ENCODE measurements around the gene CLDN9.

CLDN9 gene

GRCh38 chr16:3020247-3020603 lies 7.5 kb downstream of the CLDN9 start, which contains the start of gene TNFRSF12A:
Gene TNFRSF12A, plus strand, starts transcription at chr16:3020368. Its CDS starts 30 bp downstream, at chr16:3020398.
- peak within 1 kb of the TSS; percentile 81 for H4K8ac ChIP-seq (ENCODE audit: low read length)
- H3K18ac ChIP-seq (ENCODE audit: low read depth in 1 of 2, low read length in 2 of 2) = peak within 1 kb of the TSS; percentile 95 to 96
- H3K27ac ChIP-seq (ENCODE audit: low read length, poor library complexity, severe bottlenecking) = peak within 1 kb of the TSS; percentile 100
- H2AK5ac ChIP-seq (ENCODE audit: low read length, severe bottlenecking) = peak within 1 kb of the TSS; percentile 98
- peak within 1 kb of the TSS; percentile 81 to 97 for H3K4me3 ChIP-seq (ENCODE audit: insufficient read depth in 1 of 2, low read depth in 1 of 2, low read length in 2 of 2)
- peak within 1 kb of the TSS in 1 of 2 experiments; percentile 93 for H3K14ac ChIP-seq (ENCODE audit: low read length in 2 of 2)
- H3K9ac ChIP-seq (ENCODE audit: low read length) = peak within 1 kb of the TSS; percentile 100
- peak within 1 kb of the TSS; percentile 9 to 45 for H2BK12ac ChIP-seq (ENCODE audit: low read length in 2 of 2)
- H3K4me2 ChIP-seq (ENCODE audit: low read length, poor library complexity, severe bottlenecking) = peak within 1 kb of the TSS; percentile 88
- H3K9me3 ChIP-seq (ENCODE audit: control insufficient read depth, low read length) = no peaks in the 10 kb centered on the region
- peaks cover 5 to 19% of the 10 kb centered on the region in 2 experiments for H3K27me3 ChIP-seq (ENCODE audit: control insufficient read depth in 1 of 2, insufficient read depth in 1 of 2, low read length in 2 of 2)
- H3K36me3 ChIP-seq (ENCODE audit: control insufficient read depth in 1 of 2, insufficient read depth in 2 of 2, low read depth in 1 of 2, low read length in 2 of 2) = peaks cover 0 to 24% of the 10 kb centered on the region in 2 experiments
- peak within 1 kb of the TSS; percentile 97 for H2BK15ac ChIP-seq (ENCODE audit: low read depth, poor library complexity, severe bottlenecking)
- under 1% methylated on average over 32 of the region's 49 CpGs for WGBS
- H3K4ac ChIP-seq (ENCODE audit: low read depth in 1 of 2, low read length in 2 of 2) = peak within 1 kb of the TSS; percentile 88 to 94
- H3K79me1 ChIP-seq (replicated peaks; ENCODE audit: low read length, poor library complexity, severe bottlenecking) = peaks cover 4% of the 10 kb centered on the region
- DNase-seq = peak; percentile 78
- no peak within 1 kb of the TSS for H2AFZ ChIP-seq (ENCODE audit: low read depth, low read length)
- H4K91ac ChIP-seq (ENCODE audit: low read length) = peak within 1 kb of the TSS; percentile 90
- peak within 1 kb of the TSS; percentile 100 for H2BK5ac ChIP-seq (ENCODE audit: low read depth, low read length, poor library complexity, severe bottlenecking)
- peaks cover 27% of the 10 kb centered on the region for H3K4me1 ChIP-seq (ENCODE audit: control insufficient read depth, insufficient read depth, low read depth, low read length)
- H3K23ac ChIP-seq (ENCODE audit: low read length in 2 of 2) = peak within 1 kb of the TSS in 1 of 2 experiments; percentile 86
- peak within 1 kb of the TSS; percentile 77 for H2BK120ac ChIP-seq (ENCODE audit: low read depth, low read length)

- peak; percentile 90 for DNase-seq
- H3K4me2 ChIP-seq (ENCODE audit: low read length, poor library complexity, severe bottlenecking) = peak overlapping the region; percentile 64
- H3K36me3 ChIP-seq (ENCODE audit: control insufficient read depth in 1 of 2, insufficient read depth in 2 of 2, low read depth in 1 of 2, low read length in 2 of 2) = peaks cover 4 to 29% of the 10 kb centered on the region in 2 experiments
- peak overlapping the region; percentile 81 to 97 for H3K4me3 ChIP-seq (ENCODE audit: insufficient read depth in 1 of 2, low read depth in 1 of 2, low read length in 2 of 2)
- H3K27me3 ChIP-seq (ENCODE audit: control insufficient read depth in 1 of 2, insufficient read depth in 1 of 2, low read length in 2 of 2) = peaks cover 5 to 18% of the 10 kb centered on the region in 2 experiments
- H3K4ac ChIP-seq (ENCODE audit: low read depth in 1 of 2, low read length in 2 of 2) = peak overlapping the region; percentile 88 to 94
- WGBS = 2% methylated on average over 42 of the region's 57 CpGs
- H3K79me1 ChIP-seq (replicated peaks; ENCODE audit: low read length, poor library complexity, severe bottlenecking) = peaks cover 6% of the 10 kb centered on the region
- H3K18ac ChIP-seq (ENCODE audit: low read depth in 1 of 2, low read length in 2 of 2) = peak overlapping the region; percentile 95 to 96
- H3K9me3 ChIP-seq (ENCODE audit: control insufficient read depth, low read length) = no peaks in the 10 kb centered on the region
- H3K4me1 ChIP-seq (ENCODE audit: control insufficient read depth, insufficient read depth, low read depth, low read length) = peaks cover 29% of the 10 kb centered on the region
- no peak overlapping the region for H2AFZ ChIP-seq (ENCODE audit: low read depth, low read length)
- peak overlapping the region in 1 of 2 experiments; percentile 93 for H3K14ac ChIP-seq (ENCODE audit: low read length in 2 of 2)
- peak overlapping the region; percentile 100 for H2BK5ac ChIP-seq (ENCODE audit: low read depth, low read length, poor library complexity, severe bottlenecking)
- peak overlapping the region; percentile 100 for H3K9ac ChIP-seq (ENCODE audit: low read length)
- peak overlapping the region; percentile 97 for H2BK15ac ChIP-seq (ENCODE audit: low read depth, poor library complexity, severe bottlenecking)
- H4K8ac ChIP-seq (ENCODE audit: low read length) = peak overlapping the region; percentile 81
- peak overlapping the region in 1 of 2 experiments; percentile 86 for H3K23ac ChIP-seq (ENCODE audit: low read length in 2 of 2)
- peak overlapping the region; percentile 98 for H2AK5ac ChIP-seq (ENCODE audit: low read length, severe bottlenecking)
- peak overlapping the region; percentile 77 for H2BK120ac ChIP-seq (ENCODE audit: low read depth, low read length)
- peak overlapping the region; percentile 90 for H4K91ac ChIP-seq (ENCODE audit: low read length)
- H3K27ac ChIP-seq (ENCODE audit: low read length, poor library complexity, severe bottlenecking) = peak overlapping the region; percentile 100
- peak overlapping the region; percentile 9 to 45 for H2BK12ac ChIP-seq (ENCODE audit: low read length in 2 of 2)
These were observed 8.1 kb downstream of the CLDN9 start for GRCh38 chr16:3020604-3021448.

- under 1% methylated on average over 24 of the region's 25 CpGs for whole genome bisulfite sequencing
- peak overlapping the region; percentile 100 for H3K9ac ChIP-seq (ENCODE audit: low read length)
- peak overlapping the region; percentile 81 to 97 for H3K4me3 ChIP-seq (ENCODE audit: insufficient read depth in 1 of 2, low read depth in 1 of 2, low read length in 2 of 2)
- H3K27me3 ChIP-seq (ENCODE audit: control insufficient read depth in 1 of 2, insufficient read depth in 1 of 2, low read length in 2 of 2) = peaks cover 5 to 18% of the 10 kb centered on the region in 2 experiments
- H3K36me3 ChIP-seq (ENCODE audit: control insufficient read depth in 1 of 2, insufficient read depth in 2 of 2, low read depth in 1 of 2, low read length in 2 of 2) = peaks cover 12 to 37% of the 10 kb centered on the region in 2 experiments
- H2AFZ ChIP-seq (ENCODE audit: low read depth, low read length) = no peak overlapping the region
- peak overlapping the region; percentile 60 for H2BK15ac ChIP-seq (ENCODE audit: low read depth, poor library complexity, severe bottlenecking)
- H3K23ac ChIP-seq (ENCODE audit: low read length in 2 of 2) = peak overlapping the region in 1 of 2 experiments; percentile 86
- H2BK5ac ChIP-seq (ENCODE audit: low read depth, low read length, poor library complexity, severe bottlenecking) = peak overlapping the region; percentile 98
- H3K14ac ChIP-seq (ENCODE audit: low read length in 2 of 2) = peak overlapping the region; percentile 62 to 93
- peak; percentile 90 for DNase-seq
- H2AK5ac ChIP-seq (ENCODE audit: low read length, severe bottlenecking) = peak overlapping the region; percentile 99
- peak overlapping the region; percentile 64 for H3K4me2 ChIP-seq (ENCODE audit: low read length, poor library complexity, severe bottlenecking)
- H4K8ac ChIP-seq (ENCODE audit: low read length) = peak overlapping the region; percentile 81
- peak overlapping the region; percentile 100 for H3K27ac ChIP-seq (ENCODE audit: low read length, poor library complexity, severe bottlenecking)
- peaks cover 6% of the 10 kb centered on the region for H3K79me1 ChIP-seq (replicated peaks; ENCODE audit: low read length, poor library complexity, severe bottlenecking)
- peak overlapping the region; percentile 77 for H2BK120ac ChIP-seq (ENCODE audit: low read depth, low read length)
- H3K9me3 ChIP-seq (ENCODE audit: control insufficient read depth, low read length) = no peaks in the 10 kb centered on the region
- H3K18ac ChIP-seq (ENCODE audit: low read depth in 1 of 2, low read length in 2 of 2) = peak overlapping the region; percentile 95 to 96
- peak overlapping the region; percentile 88 to 94 for H3K4ac ChIP-seq (ENCODE audit: low read depth in 1 of 2, low read length in 2 of 2)
- peak overlapping the region; percentile 49 to 90 for H2BK12ac ChIP-seq (ENCODE audit: low read length in 2 of 2)
- H4K91ac ChIP-seq (ENCODE audit: low read length) = peak overlapping the region; percentile 90
- H3K4me1 ChIP-seq (ENCODE audit: control insufficient read depth, insufficient read depth, low read depth, low read length) = peaks cover 29% of the 10 kb centered on the region
These were observed 8.9 kb downstream of the CLDN9 start for GRCh38 chr16:3021449-3022207.
